B cell (primary cell): ENCODE data around the gene ZNF112. TPM values are rescaled to one million over a fixed set of nuclear protein-coding genes. Genes with fewer than 3 reads are reported as not detected.
A peak's percentile ranks its signal among the peaks of the same experiment; 100 is the strongest.

Experiments
- ATAC-seq: fragments of 200-7000 bp; cut with Tn5 transposase; one replicate; pipeline ENCODE4 v1.10.0; 2021; ENCODE audit warnings: low read depth, mild to moderate bottlenecking, moderate number of reproducible peaks, moderate library complexity
- CTCF ChIA-PET: fragments of 350-600 bp; sonication (Branson Sonifier 250); formaldehyde crosslinking; loops from one replicate; lab custom pipeline; 2021; ENCODE audit warnings: antibody characterized with exemption, inconsistent platforms; lab: Charles Lee
- POLR2A ChIA-PET: fragments of 350-600 bp; sonication (Branson Sonifier 250); formaldehyde crosslinking; loops from one replicate; lab custom pipeline; 2021; ENCODE audit warnings: antibody characterized with exemption; lab: Charles Lee
- DNase-seq: peaks from one replicate; pipeline ENCODE4 v3.0.0; 2013
- H2AFZ ChIP-seq: 2 replicates; pipeline ENCODE4 v1.6.1; 2012; ENCODE audit warnings: mild to moderate bottlenecking, low read depth, low read length; ENCODE audit not compliant: insufficient read depth, poor library complexity, severe bottlenecking
- H3K27ac ChIP-seq, 2 donors: 1 replicate in 1 of 2; 2 replicates in 1 of 2; pipeline ENCODE4 v1.5.1; 2012 to 2013; ENCODE audit warnings: low read length in 2 of 2, mild to moderate bottlenecking in 2 of 2, moderate library complexity in 1 of 2
- H3K27me3 ChIP-seq, 4 experiments: fragments of 200-600 bp in 1 of 4; sonication (generic) in 1 of 4; replicated peaks in 1 of 4; 1 replicate in 2 of 4; 2 replicates in 2 of 4; pipeline versions ENCODE4 v1.6.1 to v1.7.0; 2013 to 2016; ENCODE audit warnings: low read length in 3 of 4, mild to moderate bottlenecking in 2 of 4, mixed read lengths in 1 of 4, moderate library complexity in 1 of 4; ENCODE audit not compliant: insufficient read depth in 4 of 4, control insufficient read depth in 3 of 4; ENCODE audit errors: control extremely low read depth in 1 of 4
- H3K36me3 ChIP-seq, 2 experiments: replicated peaks in 1 of 2; 1 replicate in 1 of 2; 2 replicates in 1 of 2; pipeline versions ENCODE4 v1.6.1 to v1.7.1; 2013; ENCODE audit warnings: low read length in 1 of 2; ENCODE audit not compliant: insufficient read depth in 2 of 2, control insufficient read depth in 1 of 2; ENCODE audit errors: control extremely low read depth in 1 of 2, extremely low read depth in 1 of 2
- H3K4me1 ChIP-seq, 2 donors: fragments of 200-600 bp in 1 of 2; sonication (generic) in 1 of 2; 1 replicate in 1 of 2; 2 replicates in 1 of 2; pipeline versions ENCODE4 v1.5.1 to v1.6.1; 2013 to 2017; ENCODE audit warnings: low read length in 2 of 2; ENCODE audit not compliant: control insufficient read depth in 2 of 2, insufficient read depth in 2 of 2
- H3K4me2 ChIP-seq: replicated peaks from 2 replicates; pipeline ENCODE3; 2012; ENCODE audit warnings: mild to moderate bottlenecking, low read depth, low read length; ENCODE audit not compliant: poor library complexity, severe bottlenecking
- H3K4me3 ChIP-seq, 5 experiments: fragments of 200-600 bp in 1 of 5; sonication (generic) in 1 of 5; 1 replicate in 3 of 5; 2 replicates in 2 of 5; pipeline versions ENCODE4 v1.5.1 to v1.7.0; 2011 to 2016; ENCODE audit warnings: low read length in 4 of 5, mild to moderate bottlenecking in 4 of 5, low read depth in 2 of 5, control low read depth in 1 of 5, moderate library complexity in 1 of 5; ENCODE audit not compliant: insufficient read depth in 1 of 5; ENCODE audit errors: control extremely low read depth in 1 of 5, extremely low read depth in 1 of 5
- H3K79me2 ChIP-seq: fragments of 200-600 bp; sonication (generic); one replicate; pipeline ENCODE4 v1.6.0; 2016; ENCODE audit warnings: low read length; ENCODE audit not compliant: control insufficient read depth, insufficient read depth
- H3K9ac ChIP-seq: fragments of 200-600 bp; sonication (generic); 2 replicates; pipeline ENCODE4 v1.6.1; 2017; ENCODE audit warnings: mild to moderate bottlenecking, low read length, moderate library complexity
- H3K9me3 ChIP-seq, 3 donors: one replicate each; pipeline versions ENCODE4 v1.6.1 to v1.7.1; 2013; ENCODE audit warnings: low read length in 2 of 3; ENCODE audit not compliant: control insufficient read depth in 2 of 3, insufficient read depth in 1 of 3; ENCODE audit errors: control extremely low read depth in 1 of 3
- H4K20me1 ChIP-seq: 2 replicates; pipeline ENCODE4 v1.6.0; 2012; ENCODE audit warnings: mild to moderate bottlenecking, low read length; ENCODE audit not compliant: insufficient read depth, control insufficient read depth, poor library complexity, severe bottlenecking
- H3K27ac Mint-ChIP-seq: one replicate; pipeline ENCODE4 v1.8.0; 2021; ENCODE audit warnings: mixed read lengths
- H3K27me3 Mint-ChIP-seq: one replicate; pipeline ENCODE4 v1.8.0; 2021; ENCODE audit warnings: mixed read lengths
- H3K4me1 Mint-ChIP-seq: one replicate; pipeline ENCODE4 v1.8.0; 2021; ENCODE audit warnings: mixed read lengths
- H3K4me3 Mint-ChIP-seq: one replicate; pipeline ENCODE4 v1.8.0; 2021; ENCODE audit warnings: mixed read lengths
- H3K9me3 Mint-ChIP-seq: one replicate; pipeline ENCODE4 v1.8.0; 2022; ENCODE audit warnings: mixed read lengths; ENCODE audit not compliant: insufficient read depth
- CTCF ChIP-seq: fragments of 200-600 bp; IDR thresholded peaks from one replicate; pipeline ENCODE4 v1.8.0; 2022; ENCODE audit warnings: antibody characterized with exemption, mild to moderate bottlenecking
- EZH2 ChIP-seq: IDR thresholded peaks from 2 replicates; pipeline ENCODE4 v1.6.1; 2012; ENCODE audit warnings: borderline replicate concordance, low read depth, mild to moderate bottlenecking, moderate library complexity, low read length; ENCODE audit not compliant: insufficient read depth, poor library complexity, severe bottlenecking
- WGBS: methylation state at CpG from one replicate; pipeline ENCODE4 v1.1.5; 2013; ENCODE audit warnings: missing lambda C conversion rate; ENCODE audit not compliant: insufficient coverage; 5-methylcytosine and 5-hydroxymethylcytosine counted together
- intact Hi-C: fragments of 100-400 bp; cut with micrococcal nuclease; formaldehyde crosslinking; loops from one replicate; pipeline ENCODE4 v1.10.0; 2022
- polyA plus RNA-seq: library from polyadenylated mRNA; depleted of rRNA; stranded (reverse); fragments of >200 nt; gene quantifications from 2 replicates; pipeline ENCODE4 v1.2.3, GENCODE V29; 2012
- total RNA-seq, 2 donors: library from RNA; stranded (reverse); fragments of 120-200 nt in 1 of 2; gene quantifications; 1 replicate in 1 of 2; 2 replicates in 1 of 2; pipeline versions ENCODE4 v1.2.3 to v1.2.4, GENCODE V29; 2013 to 2022

Gene ZNF112
- total and polyA plus RNA-seq, 2 donors (not counting 1 experiment from before 2014, with no cell fraction given) = 0.51 to 1.7 TPM

- Histone ChIP-seq H3K4me1 (peaks cover 11 to 14% of the 10 kb centered on the region in 2 donors), H3K79me2 (no peaks in the 10 kb centered on the region), H3K4me2 (no peak overlapping the region), H4K20me1 (no peaks in the 10 kb centered on the region), H3K9ac (no peak overlapping the region), H3K36me3 (no peaks in the 10 kb centered on the region), H2AFZ (no peak overlapping the region), H3K4me3 (no peak overlapping the region), H3K27me3 (no peaks in the 10 kb centered on the region), H3K9me3 (peaks cover 13 to 14% (median 13%) of the 10 kb centered on the region in 3 donors), H3K27ac (no peak overlapping the region)
- H3K27ac Mint-ChIP-seq = no peak overlapping the region
- WGBS = 89% methylated on average over 3 of the region's 4 CpGs
- DNase-seq = no peak
- ChIA-PET POLR2A (no interaction called here), CTCF (no interaction called here)
- TF ChIP-seq EZH2 = no peak
- TF ChIP-seq CTCF = no peak
- H3K27me3 Mint-ChIP-seq = no peaks in the 10 kb centered on the region
- peaks cover 2% of the 10 kb centered on the region for H3K9me3 Mint-ChIP-seq
- no peak overlapping the region for H3K4me3 Mint-ChIP-seq
- intact Hi-C loops = no loop called here
- peaks cover 9% of the 10 kb centered on the region for H3K4me1 Mint-ChIP-seq
- no peak for ATAC-seq
Observed at GRCh38 chr19:44345959-44346358, 10.5 kb downstream of the ZNF112 start.

- Histone ChIP-seq H2AFZ (no peak overlapping the region), H3K79me2 (no peaks in the 10 kb centered on the region), H3K4me1 (peaks cover 11 to 14% of the 10 kb centered on the region in 2 donors), H3K4me2 (peak overlapping the region; percentile 8), H3K9ac (no peak overlapping the region), H3K27me3 (no peaks in the 10 kb centered on the region), H3K4me3 (no peak overlapping the region), H3K27ac (peak overlapping the region in 1 of 2 donors; percentile 50), H4K20me1 (no peaks in the 10 kb centered on the region), H3K36me3 (no peaks in the 10 kb centered on the region), H3K9me3 (peaks cover 10 to 14% (median 14%) of the 10 kb centered on the region in 3 donors)
- Mint-ChIP-seq H3K27ac (peak overlapping the region; percentile 66), H3K27me3 (no peaks in the 10 kb centered on the region), H3K4me1 (peaks cover 9% of the 10 kb centered on the region), H3K9me3 (no peaks in the 10 kb centered on the region), H3K4me3 (no peak overlapping the region)
- CTCF ChIA-PET = interaction anchor here (0.6 kb wide), 1 partner anchor 651 kb away, joined by 3 read pairs; no protein-coding TSS in a partner anchor
- intact Hi-C loops = no loop called here
- no CpG with 5 or more reads among the region's 1 CpG for WGBS
- TF ChIP-seq EZH2 (no peak), CTCF (no peak)
- DNase-seq (peak; percentile 44), ATAC-seq (no peak)
- POLR2A ChIA-PET = interaction anchor here (0.6 kb wide), 1 partner anchor 132 kb away, joined by 3 read pairs; no protein-coding TSS in a partner anchor
Observed at GRCh38 chr19:44344255-44344654, 12.2 kb downstream of the ZNF112 start.
